Measurements from ENCODE around the gene TMEM126B. TPM values are rescaled to one million over a fixed set of nuclear protein-coding genes. Genes with fewer than 3 reads are reported as not detected.

Gene TMEM126B
- total and polyA plus RNA-seq, 10 of the 15 experiments (the other 5 are each of a cell fraction or from before 2014, with no cell fraction given), result 36.9 to 117 (median 70.3) TPM

DNA sequence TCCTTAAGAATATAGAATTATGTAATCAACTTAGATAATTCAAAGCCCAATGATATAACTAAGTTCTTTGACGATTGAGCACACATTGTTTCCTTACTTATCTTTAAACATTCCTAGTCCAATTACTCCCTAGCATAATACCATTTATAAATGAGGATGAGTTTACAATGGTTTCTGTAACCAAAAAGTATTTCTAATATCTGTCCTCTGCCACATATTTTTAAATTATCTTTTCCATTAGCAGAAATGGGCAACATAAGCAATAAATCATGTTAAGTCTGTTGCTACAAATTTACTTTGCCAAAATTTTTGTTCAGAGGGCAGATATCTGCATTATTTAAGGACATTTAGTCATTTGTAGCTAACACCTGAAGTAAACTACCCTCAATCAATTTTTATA is 29.8 kb downstream of the TMEM126B start:
- WGBS (ENCODE audit: insufficient coverage, insufficient replicate concordance, low lambda C conversion rate, missing lambda C conversion rate), result 100% methylated on average over 1 of the region's 1 CpG
- H3K27me3 ChIP-seq (replicated peaks in 1 of 2; ENCODE audit: control insufficient read depth in 2 of 2, insufficient read depth in 2 of 2, low read length in 1 of 2), result no peaks in the 10 kb centered on the region
- no peak overlapping the region for H2AFZ ChIP-seq (ENCODE audit: control insufficient read depth, low read depth, low read length)
- peaks cover 0 to 23% of the 10 kb centered on the region in 2 experiments; a peak in 3 of 4 replicates for H3K36me3 ChIP-seq (ENCODE audit: control insufficient read depth in 2 of 2, insufficient read depth in 2 of 2, low read length in 1 of 2)
- RAD21 ChIA-PET (ENCODE audit: unreplicated experiment), result interaction anchor here (2.8 kb wide), 1 partner anchor 9 kb away, joined by 9 read pairs; no protein-coding TSS in a partner anchor
- peaks cover 53% of the 10 kb centered on the region for H3K79me2 ChIP-seq (ENCODE audit: control insufficient read depth, insufficient read depth, low read length)
- no peak for ATAC-seq
- CTCF ChIA-PET, result no interaction called here
- H3K9me3 ChIP-seq (replicated peaks; ENCODE audit: control insufficient read depth, insufficient read depth, low read length), result no peaks in the 10 kb centered on the region
- SMC1A ChIA-PET (ENCODE audit: uncharacterized antibody, unreplicated experiment), result interaction anchor here (0.6 to 8.2 kb wide), 2 partner anchors 10 to 168 kb away, joined by 3 to 66 read pairs; partner anchors contain the start of gene TMEM126A
- peaks cover 3% of the 10 kb centered on the region; the same call in 1 of the 2 replicates for H4K20me1 ChIP-seq (ENCODE audit: control insufficient read depth, insufficient read depth)
- TF ChIP-seq, protein P1, sequence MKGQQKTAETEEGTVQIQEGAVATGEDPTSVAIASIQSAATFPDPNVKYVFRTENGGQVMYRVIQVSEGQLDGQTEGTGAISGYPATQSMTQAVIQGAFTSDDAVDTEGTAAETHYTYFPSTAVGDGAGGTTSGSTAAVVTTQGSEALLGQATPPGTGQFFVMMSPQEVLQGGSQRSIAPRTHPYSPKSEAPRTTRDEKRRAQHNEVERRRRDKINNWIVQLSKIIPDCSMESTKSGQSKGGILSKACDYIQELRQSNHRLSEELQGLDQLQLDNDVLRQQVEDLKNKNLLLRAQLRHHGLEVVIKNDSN (IDR thresholded peaks at IDR 0.05; ENCODE audit: borderline replicate concordance, extremely low read length, insufficient read depth, low read depth, low read length), result no peak
- TF ChIP-seq NFXL1 (IDR thresholded peaks at IDR 0.05; ENCODE audit: borderline replicate concordance), result no peak
- TF ChIP-seq HDAC6 (IDR thresholded peaks at IDR 0.05; ENCODE audit: unreplicated experiment), result no peak
- TF ChIP-seq SUZ12 (IDR thresholded peaks at IDR 0.05; ENCODE audit: unreplicated experiment), result no peak
- TF ChIP-seq TARDBP (IDR thresholded peaks at IDR 0.05; ENCODE audit: borderline replicate concordance), result no peak
- TF ChIP-seq WRNIP1 (IDR thresholded peaks at IDR 0.05; ENCODE audit: borderline replicate concordance, low read depth, low read length), result no peak
- no peak for TF ChIP-seq IKZF2 (IDR thresholded peaks at IDR 0.05)
- H3K4me3 ChIP-seq, result no peak overlapping the region
- FAIRE-seq, result no peak
- in situ Hi-C loops (cut with MboI), result no loop called here
- POLR2A ChIA-PET, result interaction anchor here (1.2 to 1.5 kb wide), 2 partner anchors 10 to 30 kb away, joined by 4 to 6 read pairs; partner anchors contain the start of gene TMEM126B
- H3K27ac ChIP-seq (ENCODE audit: control insufficient read depth, insufficient read depth), result no peak overlapping the region
- no TSS peak for BruUV-seq (replicated peaks)
- intact Hi-C loops (cut with micrococcal nuclease; ENCODE audit: unreplicated experiment), result no loop called here
- H3K9ac ChIP-seq (ENCODE audit: control insufficient read depth, insufficient read depth, low read length), result no peak overlapping the region
- H3K4me2 ChIP-seq (ENCODE audit: control insufficient read depth, insufficient read depth), result no peak overlapping the region
- no peaks in the 10 kb centered on the region for H3K4me1 ChIP-seq (ENCODE audit: control insufficient read depth, insufficient read depth, low read length)
- no peak for DNase-seq (ENCODE audit: low read depth, low spot score)

Data from GM12878 (cell line).